Gastroesophageal sphincter (tissue), 4 donors: ENCODE measurements around the gene CRYL1. TPM values are rescaled to one million over a fixed set of nuclear protein-coding genes. Genes with fewer than 3 reads are reported as not detected.

Experiments
- ATAC-seq: fragments of 150-250 bp; one replicate; pipeline ENCODE4 v1.9.1; 2016; ENCODE audit warnings: mild to moderate bottlenecking, moderate library complexity
- H3K27ac ChIP-seq, 4 donors: fragments of 200-600 bp; sonication (generic) in 3 of 4; 1 replicate in 3 of 4; 2 replicates in 1 of 4; pipeline ENCODE4 v1.5.1; 2016 to 2019
- H3K27me3 ChIP-seq: fragments of 200-600 bp; sonication (generic); one replicate; pipeline ENCODE4 v1.5.1; 2019
- H3K36me3 ChIP-seq, 2 donors: fragments of 200-600 bp; sonication (generic); one replicate each; pipeline ENCODE4 v1.5.1; 2019; ENCODE audit warnings: control low read depth in 1 of 2
- H3K4me1 ChIP-seq, 3 donors: fragments of 200-600 bp; sonication (generic); 1 replicate in 2 of 3; 2 replicates in 1 of 3; pipeline ENCODE4 v1.5.1; 2016 to 2019; ENCODE audit warnings: control low read depth in 2 of 3
- H3K4me3 ChIP-seq, 2 donors: fragments of 200-600 bp; sonication (generic); one replicate each; pipeline ENCODE4 v1.5.1; 2019; ENCODE audit warnings: mild to moderate bottlenecking in 1 of 2, moderate library complexity in 1 of 2
- H3K9me3 ChIP-seq, 3 donors: fragments of 200-600 bp; sonication (generic); one replicate each; pipeline ENCODE4 v1.5.1; 2017 to 2019; ENCODE audit warnings: control low read depth in 2 of 3
- CTCF ChIP-seq, 4 experiments: fragments of 200-600 bp in 2 of 4; fragments of 450-650 bp in 2 of 4; sonication (generic) in 1 of 4; IDR thresholded peaks; one replicate each; pipeline ENCODE4 v1.5.1; 2017 to 2019; ENCODE audit warnings: antibody characterized with exemption in 4 of 4, mild to moderate bottlenecking in 2 of 4, moderate library complexity in 2 of 4
- EP300 ChIP-seq: sonication (generic); formaldehyde crosslinking; IDR thresholded peaks from one replicate; pipeline ENCODE4 v1.6.1; 2017; ENCODE audit warnings: antibody characterized with exemption, mild to moderate bottlenecking
- POLR2A ChIP-seq, 2 donors: fragments of 450-650 bp; IDR thresholded peaks; one replicate each; pipeline ENCODE4 v1.6.1; 2017; ENCODE audit warnings: antibody characterized with exemption in 2 of 2, mild to moderate bottlenecking in 2 of 2, moderate library complexity in 1 of 2
- POLR2AphosphoS5 ChIP-seq: sonication (generic); formaldehyde crosslinking; IDR thresholded peaks from one replicate; pipeline ENCODE4 v1.6.1; 2017; ENCODE audit warnings: antibody characterized with exemption
- WGBS, 2 donors: methylation state at CpG; one replicate each; pipeline ENCODE4 v1.1.5; 2018; ENCODE audit warnings: low coverage in 1 of 2; 5-methylcytosine and 5-hydroxymethylcytosine counted together
- total RNA-seq, 4 donors: library from RNA; depleted of rRNA; stranded (reverse); fragments of >200 nt; gene quantifications; one replicate each; pipeline ENCODE4 v1.1.0, GENCODE V29; 2016

The CRYL1 gene
- total RNA-seq, 4 donors from 2014 or later = 45.9 to 55.9 (median 47.0) TPM

- 75 to 94% methylated on average over 2 to 9 of the region's 13 CpGs for WGBS, 2 donors
- no peaks in the 10 kb centered on the region for H3K36me3 ChIP-seq
- H3K9me3 ChIP-seq = no peaks in the 10 kb centered on the region
- TF ChIP-seq CTCF (IDR thresholded peaks at IDR 0.05) (no peak), POLR2AphosphoS5 (no peak), POLR2A (IDR thresholded peaks at IDR 0.05) (no peak), EP300 (no peak)
- no peaks in the 10 kb centered on the region for H3K27me3 ChIP-seq
- no peaks in the 10 kb centered on the region for H3K4me1 ChIP-seq
- H3K4me3 ChIP-seq = no peak overlapping the region
- H3K27ac ChIP-seq = no peak overlapping the region
- no peak for ATAC-seq
Observed at GRCh38 chr13:20389696-20390525, 135.7 kb downstream of the CRYL1 start.

GRCh38 chr13:20388184-20388583 is 137.5 kb downstream of the CRYL1 start:
- Histone ChIP-seq H3K36me3 (no peaks in the 10 kb centered on the region), H3K9me3 (no peaks in the 10 kb centered on the region), H3K4me1 (no peaks in the 10 kb centered on the region), H3K4me3 (no peak overlapping the region), H3K27me3 (no peaks in the 10 kb centered on the region), H3K27ac (no peak overlapping the region)
- ATAC-seq = no peak
- 92 to 100% methylated on average over 1 to 2 of the region's 2 CpGs for WGBS, 2 donors
- TF ChIP-seq POLR2A (IDR thresholded peaks at IDR 0.05) = no peak
- no peak for TF ChIP-seq EP300
- TF ChIP-seq POLR2AphosphoS5 = no peak
- no peak for TF ChIP-seq CTCF (IDR thresholded peaks at IDR 0.05)

- H3K36me3 ChIP-seq = no peaks in the 10 kb centered on the region
- ATAC-seq = no peak
- no peak overlapping the region for H3K4me3 ChIP-seq
- no peaks in the 10 kb centered on the region for H3K9me3 ChIP-seq
- H3K4me1 ChIP-seq = no peaks in the 10 kb centered on the region
- no peak for TF ChIP-seq EP300
- TF ChIP-seq CTCF (IDR thresholded peaks at IDR 0.05) = no peak
- no peak for TF ChIP-seq POLR2AphosphoS5
- TF ChIP-seq POLR2A (IDR thresholded peaks at IDR 0.05) = no peak
- no peak overlapping the region for H3K27ac ChIP-seq
- 64 to 68% methylated on average over 6 to 8 of the region's 8 CpGs for WGBS, 2 donors
- H3K27me3 ChIP-seq = no peaks in the 10 kb centered on the region
Observed at GRCh38 chr13:20387441-20387971, 138.2 kb downstream of the CRYL1 start.

- no peaks in the 10 kb centered on the region for H3K4me1 ChIP-seq
- 88 to 96% methylated on average over 5 of the region's 5 CpGs for WGBS, 2 donors
- no peaks in the 10 kb centered on the region for H3K9me3 ChIP-seq
- H3K27ac ChIP-seq = no peak overlapping the region
- ATAC-seq = no peak
- no peak overlapping the region for H3K4me3 ChIP-seq
- no peak for TF ChIP-seq CTCF (IDR thresholded peaks at IDR 0.05)
- no peaks in the 10 kb centered on the region for H3K36me3 ChIP-seq
- no peaks in the 10 kb centered on the region for H3K27me3 ChIP-seq
Observed at GRCh38 chr13:20387006-20387405, 138.7 kb downstream of the CRYL1 start.

GRCh38 chr13:20383058-20383457 is 142.6 kb downstream of the CRYL1 start:
- WGBS, 2 donors = 33 to 76% methylated on average over 1 to 2 of the region's 2 CpGs
- no peaks in the 10 kb centered on the region for H3K27me3 ChIP-seq
- TF ChIP-seq CTCF (IDR thresholded peaks at IDR 0.05) (no peak), EP300 (no peak), POLR2A (IDR thresholded peaks at IDR 0.05) (no peak), POLR2AphosphoS5 (no peak)
- H3K36me3 ChIP-seq = no peaks in the 10 kb centered on the region
- no peaks in the 10 kb centered on the region for H3K4me1 ChIP-seq
- H3K9me3 ChIP-seq = no peaks in the 10 kb centered on the region
- no peak for ATAC-seq
- H3K27ac ChIP-seq = no peak overlapping the region
- H3K4me3 ChIP-seq = no peak overlapping the region
